K562 (cell line): Measurements from ENCODE around the gene DALRD3. TPM values are rescaled to one million over a fixed set of nuclear protein-coding genes. Genes with fewer than 3 reads are reported as not detected.

ENCODE experiments used
- ATAC-seq: fragments of 200-7000 bp; cut with Tn5 transposase; 3 replicates; pipeline ENCODE4 v1.9.1; 2020; ENCODE audit warnings: moderate library complexity
- BruUV-seq: library from RNA; stranded (reverse); fragments of 400-500 nt; replicated peaks from 2 replicates; lab custom pipeline; 2021; lab: Mats Ljungman, UMichigan
- CTCF ChIA-PET: fragments of 300-600 bp; formaldehyde crosslinking; extraction: SDS; loops from one replicate; lab custom pipeline; 2021; ENCODE audit warnings: low intra/inter-chr PET ratio; lab: Yijun Ruan, JAX
- POLR2A ChIA-PET: fragments of 300-600, 350-650 bp; sonication (Branson Sonifier 250); formaldehyde crosslinking; extraction: SDS; loops from one replicate; lab custom pipeline; 2021; ENCODE audit warnings: antibody characterized with exemption, inconsistent platforms; lab: Yijun Ruan, JAX
- DNase-seq, 4 experiments: peaks; one replicate each; pipeline versions ENCODE4 v3.0.0 to v3.0.0-alpha.2; 2011 to 2018; ENCODE audit warnings: low spot score in 3 of 4, mixed read lengths in 3 of 4; ENCODE audit errors: extremely low read depth in 1 of 4
- FAIRE-seq: peaks from 2 replicates; lab custom pipeline; 2011; peaks lifted over from hg19 to GRCh38; lab: Jason Lieb, UNC
- H2AFZ ChIP-seq: 2 replicates; pipeline ENCODE4 v1.6.0; 2011; ENCODE audit warnings: low read depth, low read length, control low read depth, inconsistent platforms
- H3K27ac ChIP-seq: fragments of 200-600 bp; 3 replicates; pipeline ENCODE4 v1.8.0; 2011; ENCODE audit warnings: low read depth, mild to moderate bottlenecking, control low read depth, inconsistent platforms, low read length, moderate library complexity, mixed read lengths; ENCODE audit errors: extremely low read depth
- H3K27me3 ChIP-seq, 2 experiments: fragments of 300-600 bp in 1 of 2; 2 replicates in 1 of 2; 3 replicates in 1 of 2; pipeline versions ENCODE4 v1.6.0 to v1.8.0; 2011; ENCODE audit warnings: inconsistent platforms in 2 of 2, low read length in 2 of 2, mild to moderate bottlenecking in 1 of 2, mixed read lengths in 1 of 2, moderate library complexity in 1 of 2; ENCODE audit not compliant: control insufficient read depth in 2 of 2, insufficient read depth in 2 of 2
- H3K36me3 ChIP-seq: fragments of 300-600 bp; 3 replicates; pipeline ENCODE4 v1.8.0; 2011; ENCODE audit warnings: mild to moderate bottlenecking, low read length, inconsistent platforms; ENCODE audit not compliant: control insufficient read depth, insufficient read depth
- H3K4me1 ChIP-seq, 2 experiments: fragments of 200-600 bp in 1 of 2; replicated peaks in 1 of 2; 2 replicates in 1 of 2; 3 replicates in 1 of 2; pipeline versions ENCODE4 v1.5.1 to v1.8.0; 2011; ENCODE audit warnings: inconsistent platforms in 2 of 2, low read length in 2 of 2, mild to moderate bottlenecking in 1 of 2, mixed read lengths in 1 of 2, moderate library complexity in 1 of 2; ENCODE audit not compliant: control insufficient read depth in 2 of 2, insufficient read depth in 2 of 2
- H3K4me2 ChIP-seq: 2 replicates; pipeline ENCODE4 v1.6.1; 2011; ENCODE audit warnings: low read length, control low read depth, inconsistent platforms, mixed read lengths; ENCODE audit not compliant: insufficient read depth
- H3K4me3 ChIP-seq: fragments of 200-600 bp; sonication (generic), shearing (Covaris generic); 2 replicates; pipeline ENCODE4 v1.5.1; 2016; ENCODE audit warnings: control low read depth, inconsistent platforms
- H3K79me2 ChIP-seq: fragments of 200-600 bp; 3 replicates; pipeline ENCODE4 v1.8.0; 2011; ENCODE audit warnings: low read length, inconsistent platforms; ENCODE audit not compliant: control insufficient read depth, insufficient read depth
- H3K9ac ChIP-seq, 2 experiments: 2 replicates each; pipeline versions ENCODE4 v1.6.0 to v1.6.1; 2011; ENCODE audit warnings: low read depth in 2 of 2, low read length in 2 of 2, control low read depth in 1 of 2, inconsistent platforms in 1 of 2, mild to moderate bottlenecking in 1 of 2, mixed read lengths in 1 of 2; ENCODE audit not compliant: insufficient read depth in 1 of 2
- H3K9me1 ChIP-seq: one replicate; pipeline ENCODE4 v1.6.0; 2011; ENCODE audit warnings: inconsistent platforms, mild to moderate bottlenecking, low read length, moderate library complexity; ENCODE audit not compliant: control insufficient read depth, insufficient read depth
- H3K9me3 ChIP-seq: replicated peaks from 2 replicates; pipeline ENCODE4 v1.5.1; 2011; ENCODE audit warnings: low read depth, low read length, inconsistent platforms; ENCODE audit not compliant: control insufficient read depth, insufficient read depth
- H4K20me1 ChIP-seq: replicated peaks from 2 replicates; pipeline ENCODE4 v1.6.1; 2011; ENCODE audit warnings: low read length, inconsistent platforms, mixed read lengths; ENCODE audit not compliant: control insufficient read depth, insufficient read depth
- FOXA1 ChIP-seq: fragments of 450-650 bp; IDR thresholded peaks from 2 replicates; pipeline ENCODE4 v1.6.1; 2016; ENCODE audit warnings: mild to moderate bottlenecking, borderline replicate concordance
- HMGXB4 ChIP-seq: sonication (generic); formaldehyde crosslinking; IDR thresholded peaks from 2 replicates; pipeline ENCODE4 v1.8.1; 2023; ENCODE audit warnings: mild to moderate bottlenecking, missing genetic modification reagents
- IFI16 ChIP-seq: fragments of 250-450 bp; sonication (Bioruptor Pico); IDR thresholded peaks from 2 replicates; pipeline ENCODE4 v2.1.2; 2022; ENCODE audit warnings: mild to moderate bottlenecking, inconsistent platforms
- MEF2A ChIP-seq: IDR thresholded peaks from 2 replicates; pipeline ENCODE4 v1.6.1; 2011; ENCODE audit warnings: low read depth, mild to moderate bottlenecking, low read length, moderate library complexity; ENCODE audit not compliant: control insufficient read depth
- MYNN ChIP-seq, 2 experiments: sonication (generic); formaldehyde crosslinking in 1 of 2; IDR thresholded peaks; 2 replicates each; pipeline versions ENCODE4 v1.5.0 to v1.6.1; 2016 to 2020; ENCODE audit warnings: antibody characterized with exemption in 1 of 2, missing genetic modification reagents in 1 of 2
- NBN ChIP-seq: fragments of 450-650 bp; IDR thresholded peaks from 2 replicates; pipeline ENCODE4 v1.6.1; 2016; ENCODE audit warnings: low read depth, mild to moderate bottlenecking
- RFX1 ChIP-seq: fragments of 450-650 bp; IDR thresholded peaks from 2 replicates; pipeline ENCODE4 v1.6.1; 2016; ENCODE audit warnings: mild to moderate bottlenecking, moderate library complexity
- SIX5 ChIP-seq, 2 experiments: IDR thresholded peaks; 2 replicates each; pipeline ENCODE4 v1.6.1; 2011; ENCODE audit warnings: low read length in 2 of 2, borderline replicate concordance in 1 of 2, low read depth in 1 of 2, mild to moderate bottlenecking in 1 of 2, moderate library complexity in 1 of 2; ENCODE audit not compliant: insufficient read depth in 1 of 2
- TSC22D4 ChIP-seq: fragments of 450-650 bp; IDR thresholded peaks from 2 replicates; pipeline ENCODE4 v1.6.1; 2016; ENCODE audit warnings: missing genetic modification characterization, missing biosample characterization, control low read depth
- ZEB2 ChIP-seq: fragments of 450-650 bp; IDR thresholded peaks from 2 replicates; pipeline ENCODE4 v1.6.1; 2016
- ZNF766 ChIP-seq: fragments of 200-800 bp; sonication (Bioruptor generic); conservative IDR thresholded peaks from 2 replicates; pipeline ENCODE4 v1.6.1; 2016; ENCODE audit warnings: missing genetic modification characterization, missing compliant biosample characterization
- WGBS: fragments of 100-300 bp; shearing (Covaris generic); methylation state at CpG from one replicate; pipeline ENCODE4 v1.1.6; 2016; ENCODE audit warnings: low coverage, mixed read lengths; ENCODE audit not compliant: insufficient coverage; ENCODE audit errors: missing lambda C conversion rate; 5-methylcytosine and 5-hydroxymethylcytosine counted together
- in situ Hi-C: fragments of 300-500 bp; cut with MboI; formaldehyde crosslinking; loops from 4 replicates; pipeline ENCODE4 v1.15.0; 2018; ENCODE audit warnings: inconsistent platforms, mixed read lengths
- intact Hi-C: fragments of 100-400 bp; cut with micrococcal nuclease; formaldehyde crosslinking; loops from 2 replicates; pipeline ENCODE4 v1.14.2; 2022
- polyA plus RNA-seq, 8 experiments: library from polyadenylated mRNA; depleted of rRNA in 4 of 8; stranded (reverse) in 5 of 8; unstranded in 3 of 8; fragments of >200 nt; fragmentation: Nextera tagmentation in 2 of 8; fragmentation: Illumina TruSeq in 1 of 8; extraction: Ambion mirVana in 2 of 8; extraction: Trizol in 1 of 8; gene quantifications; 2 replicates each; pipeline versions ENCODE4 v1.2.1 to v1.2.3, GENCODE V29; 2011 to 2014; ENCODE audit warnings: inconsistent platforms in 1 of 8, missing spikeins in 1 of 8
- total RNA-seq, 7 experiments: library from RNA; depleted of rRNA in 6 of 7; stranded (reverse); fragments of >200 nt in 6 of 7; fragmentation: Illumina TruSeq in 2 of 7; extraction: Trizol in 2 of 7; gene quantifications; 2 replicates each; pipeline versions ENCODE4 v1.2.1 to v1.2.3, GENCODE V29; 2011 to 2021; ENCODE audit warnings: low replicate concordance in 1 of 7

The DALRD3 gene
- total and polyA plus RNA-seq, 9 of the 15 experiments (the other 6 are each of a cell fraction or from before 2014, with no cell fraction given) = 6.6 to 31.3 (median 14.4) TPM

GRCh38 chr3:48999085-48999858 is 19.1 kb downstream of the DALRD3 start (continued):
- TF ChIP-seq HMGXB4 (CRISPR knock-in tag) = no peak
- no peak for TF ChIP-seq ZEB2

- no peak overlapping the region for H3K4me3 ChIP-seq
- in situ Hi-C loops = no loop called here
- H3K4me2 ChIP-seq = no peak overlapping the region
- no peak for FAIRE-seq
- H3K27ac ChIP-seq = no peak overlapping the region
- H3K9ac ChIP-seq = peak overlapping the region in 1 of 2 experiments; percentile 76; a peak in 1 of 4 replicates
- H3K36me3 ChIP-seq = no peaks in the 10 kb centered on the region
- CTCF ChIA-PET = no interaction called here
- H3K9me3 ChIP-seq = no peaks in the 10 kb centered on the region
- no peaks in the 10 kb centered on the region for H4K20me1 ChIP-seq
- no peaks in the 10 kb centered on the region for H3K9me1 ChIP-seq
- H3K4me1 ChIP-seq = peaks cover 0 to 10% of the 10 kb centered on the region in 2 experiments; a peak in 2 of 5 replicates
- no peaks in the 10 kb centered on the region for H3K79me2 ChIP-seq
- 44% methylated on average over 13 of the region's 20 CpGs for WGBS
- peak; percentile 26; the same call in 2 of the 3 replicates for ATAC-seq
- POLR2A ChIA-PET = interaction anchor here (1.0 to 1.5 kb wide), 2 partner anchors 10 kb away, joined by 5 read pairs; partner anchors contain the start of gene WDR6
- no peak overlapping the region for H2AFZ ChIP-seq
- no peaks in the 10 kb centered on the region for H3K27me3 ChIP-seq
- DNase-seq = peak in 2 of 4 experiments; percentile 20 to 38
- intact Hi-C loops = no loop called here
- BruUV-seq = no TSS peak
- TF ChIP-seq RFX1 (peak; percentile 90), TSC22D4 (tag) (no peak), MEF2A (no peak), SIX5 (IDR thresholded peaks at IDR 0.05; ENCODE audit: borderline replicate concordance in 1 of 2, insufficient read depth in 1 of 2, low read depth in 1 of 2, low read length in 2 of 2) (no peak), FOXA1 (no peak), MYNN (IDR thresholded peaks at IDR 0.05) (peak; percentile 97), MYNN (CRISPR knock-in tag; IDR thresholded peaks at IDR 0.05) (no peak), IFI16 (CRISPR knock-in tag) (no peak), ZNF766 (CRISPR knock-in tag) (no peak), NBN (no peak)
These were observed 20.4 kb downstream of the DALRD3 start for GRCh38 chr3:48997714-48998637.
